ENCODE results near the gene ITGB5.

The ITGB5 gene

GRCh38 chr3:124860599-124860998 lies 26.6 kb downstream of the ITGB5 start:
- DNase-seq, result no peak

- DNase-seq, result no peak
These were observed 28.1 kb downstream of the ITGB5 start for GRCh38 chr3:124859025-124859424.

- no peak for DNase-seq
These were observed 28.9 kb downstream of the ITGB5 start for GRCh38 chr3:124858275-124858674.

GRCh38 chr3:124856677-124857076 lies 30.5 kb downstream of the ITGB5 start:
- DNase-seq, result no peak

- DNase-seq, result no peak
These were observed 33.2 kb downstream of the ITGB5 start for GRCh38 chr3:124854009-124854408.

GRCh38 chr3:124853446-124853845 lies 33.7 kb downstream of the ITGB5 start:
- DNase-seq, result no peak

GRCh38 chr3:124851905-124852304 lies 35.3 kb downstream of the ITGB5 start:
- no peak for DNase-seq

- no peak for DNase-seq
These were observed 36.0 kb downstream of the ITGB5 start for GRCh38 chr3:124851136-124851535.

GRCh38 chr3:124850633-124851032 lies 36.5 kb downstream of the ITGB5 start:
- DNase-seq, result no peak

- no peak for DNase-seq
These were observed 37.0 kb downstream of the ITGB5 start for GRCh38 chr3:124850212-124850611.

- no peak for DNase-seq
These were observed 38.9 kb downstream of the ITGB5 start for GRCh38 chr3:124848300-124848699.

- no peak for DNase-seq
These were observed 39.3 kb downstream of the ITGB5 start for GRCh38 chr3:124847863-124848262.

- DNase-seq, result no peak
These were observed 40.1 kb downstream of the ITGB5 start for GRCh38 chr3:124847051-124847450.

- DNase-seq, result no peak
These were observed 41.0 kb downstream of the ITGB5 start for GRCh38 chr3:124846189-124846588.

- no peak for DNase-seq
These were observed 41.8 kb downstream of the ITGB5 start for GRCh38 chr3:124845406-124845805.

GRCh38 chr3:124843506-124844177 lies 43.5 kb downstream of the ITGB5 start:
- no peak for DNase-seq

GRCh38 chr3:124843047-124843446 lies 44.1 kb downstream of the ITGB5 start:
- no peak for DNase-seq

GRCh38 chr3:124841517-124841916 lies 45.6 kb downstream of the ITGB5 start:
- DNase-seq, result no peak

- no peak for DNase-seq
These were observed 46.8 kb downstream of the ITGB5 start for GRCh38 chr3:124840331-124840730.

- DNase-seq, result no peak
These were observed 47.3 kb downstream of the ITGB5 start for GRCh38 chr3:124839896-124840295.

- DNase-seq, result no peak
These were observed 48.2 kb downstream of the ITGB5 start for GRCh38 chr3:124838963-124839362.

- DNase-seq, result no peak
These were observed 49.4 kb downstream of the ITGB5 start for GRCh38 chr3:124837730-124838186.

- no peak for DNase-seq
These were observed 50.1 kb downstream of the ITGB5 start for GRCh38 chr3:124837065-124837464.

- no peak for DNase-seq
These were observed 50.7 kb downstream of the ITGB5 start for GRCh38 chr3:124836448-124836847.
